ELR (cell line): ENCODE results near the gene C9orf72.

Source experiments
- DNase-seq: peaks from one replicate; pipeline ENCODE4 v3.0.0-alpha.2; 2015; ENCODE audit warnings: low read depth

Gene C9orf72

DNA sequence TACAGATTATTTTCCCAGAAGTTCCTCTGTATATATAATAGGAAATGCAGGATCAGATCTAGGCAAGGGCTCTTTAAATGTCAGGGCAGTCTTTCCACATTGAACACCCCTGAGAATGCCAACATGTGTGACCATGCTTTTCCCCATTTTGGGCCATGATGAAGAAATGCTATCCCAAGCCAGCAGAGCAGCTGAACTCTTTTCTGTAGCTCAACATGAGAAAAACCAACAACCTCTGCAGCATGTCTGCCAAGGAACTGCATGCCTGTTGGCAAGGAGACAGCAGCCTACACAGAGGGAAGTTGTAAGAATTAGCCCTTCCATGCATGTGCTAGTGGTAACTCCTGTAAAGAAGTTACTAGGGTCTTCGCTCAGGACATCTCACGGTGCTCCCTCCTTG lies 58.7 kb downstream of the C9orf72 start:
- no peak for DNase-seq

GRCh38 chr9:27511771-27512170 lies 61.5 kb downstream of the C9orf72 start:
- no peak for DNase-seq

- no peak for DNase-seq
Measured at GRCh38 chr9:27510780-27511179, 62.5 kb downstream of the C9orf72 start.

- DNase-seq: no peak
Measured at GRCh38 chr9:27506981-27507380, 66.3 kb downstream of the C9orf72 start.

DNA sequence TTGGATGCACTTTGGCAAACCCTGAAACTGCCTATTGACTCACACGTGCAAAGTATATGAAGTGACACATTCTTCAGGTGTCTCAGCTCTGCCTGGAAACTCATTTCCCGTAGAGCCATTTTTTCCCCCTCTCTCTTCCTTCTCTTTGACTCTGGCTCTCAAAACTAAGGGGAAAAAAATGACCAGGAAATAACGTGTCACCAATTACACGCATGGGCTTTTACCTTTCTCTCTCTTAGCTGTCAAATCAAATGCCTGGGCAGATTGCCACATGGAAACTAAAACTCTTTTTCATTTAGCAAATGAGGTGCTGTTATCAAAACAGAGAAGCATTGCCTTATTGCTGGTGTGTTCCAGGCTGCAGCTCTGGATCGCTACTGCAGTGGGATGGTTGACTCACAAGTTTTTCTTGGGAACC lies 67.5 kb downstream of the C9orf72 start:
- DNase-seq: peak; percentile 57

DNA sequence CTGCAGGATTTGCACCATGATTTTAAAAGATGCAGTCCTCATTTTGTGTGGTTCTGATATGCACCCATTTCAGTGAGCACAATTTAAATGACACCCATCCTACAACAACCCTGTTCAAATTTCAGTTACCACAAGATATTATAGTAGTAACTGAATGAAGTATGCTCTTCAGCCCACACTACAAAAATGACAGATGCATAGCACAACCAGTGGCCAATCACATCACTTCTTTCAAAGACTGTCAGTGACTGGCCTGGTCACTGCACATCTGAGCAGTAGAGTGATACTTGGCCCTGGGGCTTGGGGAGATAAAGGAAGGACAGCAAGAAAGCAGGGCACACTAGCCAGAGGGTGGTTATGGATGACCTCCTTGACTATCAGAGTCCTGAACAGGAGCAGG lies 69.0 kb downstream of the C9orf72 start:
- no peak for DNase-seq

- DNase-seq: no peak
Measured at GRCh38 chr9:27503623-27504022, 69.7 kb downstream of the C9orf72 start.

DNA sequence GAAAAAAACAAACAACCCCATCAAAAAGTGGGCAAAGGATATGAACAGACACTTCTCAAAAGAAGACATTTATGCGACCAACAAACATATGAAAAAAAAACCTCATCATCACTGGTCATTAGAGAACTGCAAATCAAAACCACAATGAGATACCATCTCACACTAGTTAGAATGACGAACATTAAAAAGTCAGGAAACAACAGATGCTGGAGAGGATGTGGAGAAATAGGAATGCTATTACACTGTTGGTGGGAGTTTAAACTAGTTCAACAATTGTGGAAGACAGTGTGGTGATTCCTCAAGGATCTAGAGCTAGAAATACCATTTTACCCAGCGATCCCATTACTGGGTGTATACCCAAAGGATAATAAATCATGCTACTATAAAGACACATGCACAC lies 72.4 kb downstream of the C9orf72 start:
- peak; percentile 8 for DNase-seq

GRCh38 chr9:27499451-27499850 lies 73.8 kb downstream of the C9orf72 start:
- DNase-seq: peak; percentile 77

GRCh38 chr9:27497883-27498417 lies 75.3 kb downstream of the C9orf72 start:
- no peak for DNase-seq
